Tibial nerve (tissue), 4 donors: ENCODE measurements around the gene DNAH14. TPM values are rescaled to one million over a fixed set of nuclear protein-coding genes. Genes with fewer than 3 reads are reported as not detected.

Experiments
- DNase-seq, 2 donors: peaks; one replicate each; pipeline ENCODE4 v3.0.0-alpha.2; 2019; ENCODE audit warnings: low spot score in 2 of 2
- H3K27ac ChIP-seq, 4 donors: fragments of 200-600 bp; sonication (generic) in 3 of 4; one replicate each; pipeline ENCODE4 v1.5.1; 2017 to 2019; ENCODE audit warnings: mild to moderate bottlenecking in 1 of 4
- H3K27me3 ChIP-seq, 2 donors: fragments of 200-600 bp; sonication (generic) in 1 of 2; one replicate each; pipeline versions ENCODE4 v1.5.1 to v1.6.0; 2017 to 2019
- H3K36me3 ChIP-seq, 3 donors: fragments of 200-600 bp; sonication (generic); one replicate each; pipeline ENCODE4 v1.5.1; 2018 to 2019
- H3K4me1 ChIP-seq, 4 donors: fragments of 200-600 bp; sonication (generic) in 3 of 4; one replicate each; pipeline ENCODE4 v1.5.1; 2017 to 2019
- H3K4me3 ChIP-seq, 4 donors: fragments of 200-600 bp; sonication (generic) in 3 of 4; one replicate each; pipeline ENCODE4 v1.5.1; 2017 to 2019; ENCODE audit warnings: mild to moderate bottlenecking in 1 of 4, moderate library complexity in 1 of 4
- H3K9me3 ChIP-seq, 4 donors: fragments of 200-600 bp; sonication (generic) in 3 of 4; one replicate each; pipeline ENCODE4 v1.5.1; 2017 to 2019
- CTCF ChIP-seq, 5 experiments: fragments of 200-600 bp in 3 of 5; fragments of 450-650 bp in 2 of 5; sonication (generic) in 3 of 5; IDR thresholded peaks; one replicate each; pipeline ENCODE4 v1.5.1; 2016 to 2019; ENCODE audit warnings: antibody characterized with exemption in 5 of 5, mild to moderate bottlenecking in 3 of 5, moderate library complexity in 2 of 5
- EP300 ChIP-seq, 2 donors: sonication (generic); formaldehyde crosslinking; IDR thresholded peaks; one replicate each; pipeline ENCODE4 v1.6.1; 2017; ENCODE audit warnings: antibody characterized with exemption in 2 of 2, mild to moderate bottlenecking in 1 of 2
- POLR2A ChIP-seq, 2 donors: fragments of 450-650 bp; IDR thresholded peaks; one replicate each; pipeline ENCODE4 v1.6.1; 2017; ENCODE audit warnings: antibody characterized with exemption in 2 of 2, mild to moderate bottlenecking in 2 of 2, moderate library complexity in 2 of 2
- WGBS, 2 donors: methylation state at CpG; one replicate each; pipeline ENCODE4 v1.1.5; 2018; 5-methylcytosine and 5-hydroxymethylcytosine counted together
- total RNA-seq, 4 donors: library from RNA; depleted of rRNA; stranded (reverse); fragments of >200 nt; gene quantifications; one replicate each; pipeline ENCODE4 v1.1.0, GENCODE V29; 2016

DNAH14 gene
- total RNA-seq, 4 donors from 2014 or later, result 1.2 to 6.5 (median 4.4) TPM

GRCh38 chr1:225424562-225425200, 495.2 kb downstream of the DNAH14 start:
- Histone ChIP-seq H3K36me3 (peaks cover 0 to 24% (median 0%) of the 10 kb centered on the region in 3 donors), H3K27ac (no peak overlapping the region), H3K27me3 (no peaks in the 10 kb centered on the region), H3K4me3 (no peak overlapping the region), H3K9me3 (no peaks in the 10 kb centered on the region), H3K4me1 (peaks cover 0 to 44% (median 13%) of the 10 kb centered on the region in 4 donors)
- TF ChIP-seq CTCF (IDR thresholded peaks at IDR 0.05), result no peak
- TF ChIP-seq POLR2A (IDR thresholded peaks at IDR 0.05), result no peak
- no peak for TF ChIP-seq EP300 (IDR thresholded peaks at IDR 0.05)
- WGBS, 2 donors, result 77 to 79% methylated on average over 6 of the region's 6 CpGs
- no peak for DNase-seq

DNA sequence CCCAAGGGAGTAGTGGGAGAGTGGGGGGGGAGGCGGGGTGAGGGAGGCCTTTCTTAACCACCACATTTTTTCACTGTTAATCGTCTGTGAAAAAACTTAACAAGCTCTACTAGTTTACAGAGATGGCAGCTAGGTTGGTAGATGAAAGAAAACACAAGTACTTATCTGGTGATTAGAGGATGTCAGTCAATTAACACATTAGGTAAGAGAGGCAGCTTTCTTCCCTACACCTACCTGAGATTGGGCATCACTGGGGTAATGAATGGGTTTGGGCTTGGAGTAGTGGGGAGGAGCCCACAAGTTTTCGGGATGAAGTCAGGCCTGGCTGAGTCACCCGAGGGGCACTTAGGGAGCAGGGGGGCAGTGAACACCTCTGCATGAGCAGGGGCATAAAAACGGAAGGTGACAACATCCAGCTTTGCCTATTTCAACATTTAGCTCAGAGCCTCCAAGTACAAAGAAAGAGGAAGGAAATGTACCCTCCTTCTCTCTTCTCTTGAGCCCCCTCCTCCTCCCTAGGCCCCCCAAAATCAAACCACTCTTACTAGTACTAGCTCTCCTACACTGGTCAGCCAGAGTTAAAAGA, 495.8 kb downstream of the DNAH14 start:
- Histone ChIP-seq H3K27me3 (no peaks in the 10 kb centered on the region), H3K9me3 (no peaks in the 10 kb centered on the region), H3K4me1 (peaks cover 0 to 44% (median 13%) of the 10 kb centered on the region in 4 donors), H3K36me3 (peaks cover 0 to 20% (median 0%) of the 10 kb centered on the region in 3 donors), H3K27ac (no peak overlapping the region), H3K4me3 (no peak overlapping the region)
- TF ChIP-seq POLR2A (IDR thresholded peaks at IDR 0.05), result no peak
- DNase-seq, result no peak
- WGBS, 2 donors, result 48 to 57% methylated on average over 5 of the region's 5 CpGs

GRCh38 chr1:225426395-225427234, 497.1 kb downstream of the DNAH14 start:
- Histone ChIP-seq H3K27ac (peak overlapping the region in 2 of 4 donors; percentile 94), H3K9me3 (peaks cover 0 to 5% (median 0%) of the 10 kb centered on the region in 4 donors), H3K4me1 (peaks cover 0 to 44% (median 13%) of the 10 kb centered on the region in 4 donors), H3K4me3 (peak overlapping the region; percentile 70 to 99 (median 91)), H3K27me3 (no peaks in the 10 kb centered on the region), H3K36me3 (peaks cover 0 to 8% (median 0%) of the 10 kb centered on the region in 3 donors)
- peak in 1 of 2 donors; percentile 5 for DNase-seq
- 6 to 7% methylated on average over 36 of the region's 36 CpGs for WGBS, 2 donors
- TF ChIP-seq EP300 (IDR thresholded peaks at IDR 0.05), result no peak
- no peak for TF ChIP-seq CTCF (IDR thresholded peaks at IDR 0.05)
- no peak for TF ChIP-seq POLR2A (IDR thresholded peaks at IDR 0.05)

DNA sequence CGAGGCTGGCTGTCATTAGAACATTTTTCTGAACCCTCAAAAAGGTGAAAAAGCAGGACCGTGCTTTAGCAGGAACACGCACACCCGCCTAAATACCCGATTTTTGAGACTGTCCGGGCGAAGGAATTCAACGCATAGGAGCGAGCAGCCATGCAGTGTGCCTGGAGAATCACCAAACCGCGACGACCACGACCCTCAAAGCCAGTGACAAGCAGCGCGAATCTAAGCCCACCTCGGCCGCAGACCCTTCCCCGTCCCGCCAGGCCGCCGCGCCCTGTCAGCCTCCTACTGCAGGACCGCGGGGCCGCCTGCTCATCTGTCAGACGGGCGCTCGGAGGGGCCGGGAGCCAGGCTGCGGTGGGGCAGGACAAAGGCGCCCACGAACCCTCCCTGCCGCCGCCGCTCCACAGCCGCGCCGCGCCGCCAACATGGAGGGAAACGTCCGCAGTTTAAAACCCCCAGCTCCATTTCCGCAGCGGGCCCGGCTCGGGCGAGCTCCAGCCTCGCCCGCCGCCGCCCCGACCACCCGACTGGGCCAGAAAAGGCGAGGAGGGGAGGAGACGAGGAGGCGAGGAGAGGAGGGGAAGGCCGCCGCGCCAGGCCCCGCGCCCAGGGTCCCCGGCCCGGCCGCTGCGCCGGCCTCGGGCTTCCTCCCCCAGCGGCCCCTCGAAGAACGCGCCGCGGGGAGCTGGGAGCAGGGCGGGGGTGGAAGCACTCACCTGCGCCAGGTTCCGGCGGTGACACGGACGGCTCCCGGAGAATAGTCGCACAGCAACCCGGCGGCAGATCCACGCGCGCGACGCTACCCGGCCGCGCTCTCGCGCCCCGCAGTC, 498.0 kb downstream of the DNAH14 start, which contains the start of gene LBR:
Gene LBR, minus strand, starts transcription at position 804 of the 833 bp plus-strand sequence. CDS start 3,963 bp downstream, outside the sequence.
- peaks cover 0 to 8% (median 0%) of the 10 kb centered on the region in 4 donors for H3K9me3 ChIP-seq
- no peaks in the 10 kb centered on the region for H3K27me3 ChIP-seq
- H3K4me1 ChIP-seq, result peaks cover 0 to 44% (median 13%) of the 10 kb centered on the region in 4 donors
- TF ChIP-seq EP300 (IDR thresholded peaks at IDR 0.05), result no peak
- peak in 2 of 5 experiments; percentile 28 to 38 for TF ChIP-seq CTCF (IDR thresholded peaks at IDR 0.05)
- peak in 1 of 2 donors; percentile 36 for TF ChIP-seq POLR2A (IDR thresholded peaks at IDR 0.05)
- peak within 1 kb of the TSS; percentile 78 to 99 (median 91) for H3K4me3 ChIP-seq
- peak within 1 kb of the TSS; percentile 87 to 95 (median 94) for H3K27ac ChIP-seq
- H3K36me3 ChIP-seq, result no peaks in the 10 kb centered on the region
- WGBS, 2 donors, result 0 to 1% methylated on average over 29 to 41 of the region's 94 CpGs
- no peak for DNase-seq
